HS-5 (cell line): Measurements from ENCODE around the gene HDAC7.
A peak's percentile ranks its signal among the peaks of the same experiment; 100 is the strongest.

ENCODE experiments used
- DNase-seq: peaks from one replicate; pipeline ENCODE4 v3.0.0-alpha.2; 2012; ENCODE audit warnings: low read depth

The HDAC7 gene

DNA sequence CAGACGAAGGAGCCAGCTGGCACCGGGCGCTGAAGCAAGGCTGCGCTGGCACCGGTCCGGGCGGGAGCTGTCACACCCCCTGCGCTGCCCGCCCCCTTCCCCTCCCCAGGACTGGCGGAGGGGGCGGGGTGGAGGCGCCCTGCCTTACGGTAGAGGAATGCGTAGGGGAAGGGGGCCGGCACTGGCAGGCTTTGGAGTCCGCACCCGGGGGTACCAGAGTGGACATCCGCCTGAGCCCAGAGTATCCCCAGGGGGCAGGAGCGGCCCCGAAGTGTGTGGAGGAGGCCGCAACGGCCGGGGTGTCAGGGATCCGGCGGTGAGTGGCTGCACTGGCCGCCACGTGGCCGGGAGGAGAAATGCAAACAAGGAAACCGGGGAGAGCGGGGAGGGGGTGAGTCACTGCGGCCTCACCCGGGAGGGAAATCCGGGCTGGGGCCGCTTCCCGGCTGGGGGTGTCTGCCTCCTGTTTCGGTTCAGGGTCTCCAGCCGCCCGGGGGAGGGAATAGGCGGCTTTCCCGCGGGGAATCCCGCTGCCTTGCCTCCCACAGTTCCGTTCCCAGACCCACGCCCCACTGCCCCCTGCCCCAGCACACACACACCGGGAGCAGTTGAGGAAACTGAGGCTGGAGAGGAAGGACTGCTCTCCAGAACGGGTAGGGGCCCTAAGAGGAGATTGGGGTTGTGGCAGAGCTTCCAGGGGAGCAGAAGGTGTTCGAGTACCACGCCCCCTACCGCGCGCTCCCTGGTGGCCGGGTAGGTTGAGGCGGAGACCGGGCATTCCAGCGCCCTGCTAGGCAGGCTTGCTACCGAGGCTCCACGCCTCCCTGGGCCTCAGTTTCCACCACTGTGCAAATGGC lies 60.6 kb downstream of the HDAC7 start, which contains the start of gene RAPGEF3:
TSS of gene RAPGEF3 (minus strand) at position 47 of the 857 bp plus-strand sequence. CDS start 324 bp downstream, outside the sequence.
- peak; percentile 49 for DNase-seq

DNA sequence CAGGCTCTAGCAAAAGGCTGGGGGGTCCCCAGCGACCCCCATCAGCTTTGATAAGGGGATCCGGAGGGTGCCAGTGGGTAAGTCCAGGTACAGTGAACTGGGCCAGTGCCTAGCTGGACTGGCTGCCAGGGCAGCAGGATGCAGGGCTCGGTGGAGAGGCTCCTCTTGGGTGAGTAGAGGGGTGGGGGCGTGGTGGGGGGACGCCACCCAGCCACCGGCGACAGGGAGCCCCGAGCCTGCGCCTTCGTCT lies 61.2 kb downstream of the HDAC7 start:
- DNase-seq = no peak

DNA sequence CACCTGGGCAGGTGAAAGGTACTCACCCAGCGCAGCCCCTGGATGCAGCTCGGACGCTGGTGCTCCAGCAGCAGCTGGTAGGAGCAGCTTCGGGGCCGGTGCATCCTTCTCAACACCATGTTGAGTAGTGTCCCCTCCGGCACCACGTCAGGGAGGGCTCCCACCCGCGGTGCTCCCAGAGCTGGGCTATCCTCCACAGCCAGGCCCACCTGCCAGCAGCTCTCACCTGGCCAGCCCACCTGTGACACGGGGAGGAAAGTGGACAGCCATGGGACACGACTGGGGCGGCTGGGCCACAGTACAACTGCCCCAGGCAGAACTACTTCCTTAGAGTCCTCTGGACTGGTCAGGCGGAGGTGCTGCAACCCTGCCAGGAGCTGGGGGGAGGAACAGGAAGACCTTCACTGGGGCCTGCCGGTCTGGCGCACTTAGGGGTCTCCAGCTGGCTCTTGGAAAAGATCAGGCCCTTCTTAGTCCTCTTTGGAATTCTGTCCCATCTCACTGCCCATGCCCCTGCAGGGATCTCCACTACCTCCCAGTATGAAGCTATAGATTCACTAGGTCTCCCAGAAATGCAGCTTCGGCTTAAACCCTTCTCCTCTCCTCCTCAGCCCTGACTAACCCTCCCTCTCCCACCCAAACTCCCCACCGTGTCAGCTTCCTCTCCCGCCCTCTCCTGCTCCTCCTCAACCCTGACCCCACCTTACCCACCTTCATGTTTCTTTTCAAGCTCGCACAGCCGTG lies 61.7 kb downstream of the HDAC7 start:
- DNase-seq = no peak

DNA sequence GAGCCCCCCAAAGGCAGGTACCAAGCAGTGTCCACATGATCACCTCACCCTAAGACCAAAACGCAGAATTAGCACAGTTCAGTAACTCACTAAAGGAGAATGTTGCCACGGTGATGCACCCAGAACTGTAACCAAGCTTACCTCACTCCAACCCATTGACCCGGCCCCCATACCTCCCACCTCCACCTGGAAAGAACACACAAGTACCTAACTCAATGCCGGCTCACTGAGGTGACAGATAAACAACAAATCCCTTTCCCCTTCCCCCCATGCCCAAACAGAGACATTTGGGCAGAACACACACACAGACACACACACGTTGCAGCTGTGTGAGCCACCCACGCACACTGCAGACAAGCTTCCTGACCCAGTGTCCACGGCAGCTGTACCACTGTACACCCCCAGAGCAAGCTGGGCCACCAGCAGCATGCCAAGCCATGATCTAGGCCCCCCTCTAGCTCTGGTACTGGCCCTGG lies 62.3 kb downstream of the HDAC7 start:
- no peak for DNase-seq

DNA sequence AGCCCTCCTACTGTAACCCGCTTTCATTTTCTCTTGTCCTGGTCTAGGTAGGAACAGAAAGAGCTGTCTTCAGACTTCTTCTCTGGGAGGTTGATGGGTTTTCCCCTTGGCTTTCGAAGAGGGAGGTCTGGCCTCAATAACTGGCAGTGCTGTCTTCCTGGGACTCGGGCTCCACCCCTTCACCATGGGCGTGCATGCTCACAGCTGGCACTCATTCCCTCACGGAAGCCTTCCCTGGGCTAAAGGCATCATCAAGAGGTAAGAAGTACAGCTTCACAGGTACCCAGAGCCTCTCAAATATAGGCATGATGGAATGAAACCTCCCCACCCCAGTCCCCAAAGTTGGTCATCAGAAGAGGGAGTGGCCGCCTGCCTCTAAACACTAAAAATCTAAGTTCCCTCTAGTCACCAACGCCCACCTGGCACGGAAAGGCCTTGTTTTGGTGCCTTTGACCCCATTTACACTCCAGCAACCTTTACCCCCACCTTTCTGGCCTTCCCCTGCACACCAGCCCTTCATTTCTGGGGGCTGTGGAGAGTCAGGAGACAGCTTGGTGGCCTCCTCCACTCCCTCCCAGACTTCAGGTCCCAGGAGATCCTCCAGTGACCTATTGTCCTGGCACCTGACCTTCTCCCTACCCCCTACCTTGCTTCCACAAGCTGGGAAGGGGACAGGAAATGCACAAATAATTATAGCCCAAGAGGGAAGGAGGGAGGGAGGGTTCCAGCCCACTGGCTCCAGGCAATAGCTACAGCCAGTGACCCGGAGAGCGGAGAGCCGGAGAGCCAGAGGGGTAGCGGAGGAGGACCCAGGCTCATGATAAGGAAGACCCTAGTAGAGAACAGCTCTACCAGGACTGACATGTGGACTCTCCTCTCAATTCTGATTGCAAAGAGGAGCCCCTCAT lies 63.8 kb downstream of the HDAC7 start:
- no peak for DNase-seq

DNA sequence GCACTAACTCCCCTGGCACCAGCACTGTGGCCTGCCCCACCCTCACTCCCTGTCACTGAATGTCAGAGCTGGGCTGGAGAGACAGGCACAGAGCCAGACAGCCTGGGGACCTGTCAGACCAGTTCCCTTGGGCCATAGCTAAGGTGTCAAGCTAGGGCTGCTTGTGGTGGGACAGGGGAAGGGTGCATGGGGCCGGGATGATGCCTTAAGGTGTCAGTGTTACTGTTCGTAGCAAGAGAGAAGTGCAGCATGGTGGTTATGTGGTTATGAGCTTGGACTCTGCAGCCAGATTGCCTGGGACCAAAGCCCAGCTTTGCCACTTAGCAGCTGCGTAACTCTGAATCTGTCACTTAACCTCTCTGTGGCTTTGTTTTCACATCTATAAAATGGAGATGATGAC lies 64.8 kb downstream of the HDAC7 start:
- no peak for DNase-seq

DNA sequence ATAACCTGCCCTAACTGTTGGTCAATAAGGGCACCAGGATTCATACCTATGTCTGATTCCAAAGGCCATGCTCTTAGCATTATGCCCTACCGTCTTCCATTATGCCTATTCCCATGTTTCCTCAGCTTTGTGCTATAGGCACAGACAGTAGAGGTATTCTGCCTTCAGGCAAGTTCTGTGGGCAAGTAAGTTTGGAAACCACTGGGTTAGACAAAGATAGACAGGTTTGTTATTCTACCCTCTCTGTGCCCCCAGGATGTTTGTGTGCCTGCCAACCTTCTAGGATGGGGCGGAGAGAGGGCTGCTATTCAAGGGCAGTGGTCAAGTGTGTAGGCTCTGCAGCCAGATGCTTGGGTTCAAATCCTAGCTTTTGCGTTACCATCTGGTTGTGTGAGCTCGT lies 65.6 kb downstream of the HDAC7 start:
- no peak for DNase-seq

DNA sequence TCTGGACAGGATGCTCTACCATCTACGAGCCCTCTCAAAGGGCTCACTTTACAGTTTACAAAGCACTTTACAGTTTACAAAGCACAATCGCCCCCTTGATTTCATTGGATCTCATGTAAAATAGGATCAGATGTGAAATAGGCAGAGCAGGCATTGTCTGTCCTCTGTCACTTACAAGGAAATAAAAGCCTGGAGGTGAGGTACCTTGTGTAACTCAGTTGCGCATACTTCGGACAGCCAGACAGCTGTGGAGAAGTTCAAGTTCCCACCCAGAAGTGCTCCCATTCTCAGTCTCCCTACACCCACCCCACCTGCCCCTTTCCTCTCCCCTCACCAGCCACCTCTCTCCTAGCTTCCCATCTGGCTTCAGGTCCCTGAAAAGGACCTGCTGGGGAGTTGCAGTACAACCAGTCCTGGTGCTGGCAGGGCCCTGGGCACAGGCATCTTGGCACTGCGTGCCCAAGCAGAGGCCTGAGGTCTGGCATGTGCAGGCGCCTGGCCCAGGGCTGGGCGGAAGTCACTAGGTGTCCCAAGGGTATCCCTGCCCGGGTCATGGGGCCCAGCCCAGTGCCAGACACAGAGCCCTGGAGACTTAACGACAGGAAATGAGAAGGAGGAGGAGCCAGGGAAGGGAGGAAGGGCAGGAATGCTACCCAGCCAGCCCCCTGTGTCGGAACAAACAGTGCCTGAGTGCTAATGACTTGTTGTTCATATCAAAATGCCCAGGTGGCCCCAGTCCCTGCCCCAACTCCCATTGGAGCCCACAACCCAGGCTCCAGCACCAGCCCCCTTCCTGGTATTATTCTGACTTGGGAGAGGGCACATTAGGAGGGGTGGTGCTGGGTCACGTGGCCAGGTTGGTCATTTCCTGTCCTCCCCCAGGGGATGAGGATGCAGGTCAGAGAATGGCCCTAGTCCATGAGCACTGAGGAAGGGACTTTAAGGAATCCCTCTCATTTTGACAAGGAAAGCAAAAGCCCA lies 66.4 kb downstream of the HDAC7 start:
- no peak for DNase-seq

DNA sequence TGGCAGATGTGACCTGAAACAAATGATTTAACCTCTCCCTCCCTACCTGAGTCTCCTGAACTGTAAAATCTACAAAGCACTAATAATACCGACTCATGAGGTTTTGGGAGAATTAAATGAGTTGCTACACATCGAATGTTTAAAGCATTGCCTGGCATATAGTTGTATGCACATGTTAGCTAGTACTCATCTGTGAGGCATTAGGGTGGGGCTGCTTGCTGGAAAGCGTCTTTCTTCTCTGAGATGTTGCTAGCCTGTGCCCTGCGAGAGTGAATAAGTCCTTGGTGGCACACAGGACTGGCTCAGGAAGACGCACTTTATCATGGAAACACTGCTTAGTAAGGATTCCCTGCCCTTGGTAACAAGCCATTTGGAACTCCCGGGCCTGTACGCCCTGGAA lies 67.2 kb downstream of the HDAC7 start:
- DNase-seq = peak; percentile 60

DNA sequence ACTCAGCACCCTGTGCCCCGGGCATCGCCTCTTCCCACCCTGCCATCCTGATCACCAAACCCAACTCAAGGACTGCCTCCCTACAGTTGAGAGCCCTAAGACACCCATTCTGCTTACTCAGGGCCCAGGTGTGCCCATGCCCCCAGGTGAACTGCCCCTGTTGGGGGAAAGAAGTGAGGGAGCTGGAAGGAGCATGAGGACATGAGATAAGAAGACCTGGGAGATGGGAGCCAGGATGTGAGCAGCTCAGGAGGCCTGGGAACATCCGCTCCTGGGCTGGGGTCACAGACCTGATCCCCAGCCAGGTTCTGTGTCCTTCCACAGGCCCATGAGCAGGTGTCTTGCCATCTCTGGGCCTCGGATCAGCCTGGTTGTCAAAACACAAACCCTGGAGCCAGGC lies 67.6 kb downstream of the HDAC7 start:
- DNase-seq = no peak

DNA sequence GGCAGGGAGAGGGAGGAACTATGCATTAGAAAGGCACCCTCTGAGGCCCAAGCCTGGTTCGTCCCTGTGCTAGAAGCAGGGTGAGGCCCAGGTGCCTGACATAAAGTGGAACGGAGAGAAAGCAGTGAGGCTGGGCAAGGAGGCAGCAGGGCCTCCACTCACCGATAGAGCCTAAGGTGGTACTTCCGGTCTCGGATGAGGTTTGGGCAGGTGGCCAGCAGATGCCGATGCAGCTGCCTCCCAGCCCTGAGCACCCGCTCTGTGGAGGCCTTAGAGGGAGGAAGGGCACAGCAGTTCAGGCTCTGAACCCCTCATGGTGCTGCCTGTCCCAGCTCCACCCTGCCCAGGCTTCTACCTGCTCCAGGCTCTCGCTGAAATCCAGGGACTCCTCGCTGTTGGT lies 68.1 kb downstream of the HDAC7 start:
- no peak for DNase-seq

DNA sequence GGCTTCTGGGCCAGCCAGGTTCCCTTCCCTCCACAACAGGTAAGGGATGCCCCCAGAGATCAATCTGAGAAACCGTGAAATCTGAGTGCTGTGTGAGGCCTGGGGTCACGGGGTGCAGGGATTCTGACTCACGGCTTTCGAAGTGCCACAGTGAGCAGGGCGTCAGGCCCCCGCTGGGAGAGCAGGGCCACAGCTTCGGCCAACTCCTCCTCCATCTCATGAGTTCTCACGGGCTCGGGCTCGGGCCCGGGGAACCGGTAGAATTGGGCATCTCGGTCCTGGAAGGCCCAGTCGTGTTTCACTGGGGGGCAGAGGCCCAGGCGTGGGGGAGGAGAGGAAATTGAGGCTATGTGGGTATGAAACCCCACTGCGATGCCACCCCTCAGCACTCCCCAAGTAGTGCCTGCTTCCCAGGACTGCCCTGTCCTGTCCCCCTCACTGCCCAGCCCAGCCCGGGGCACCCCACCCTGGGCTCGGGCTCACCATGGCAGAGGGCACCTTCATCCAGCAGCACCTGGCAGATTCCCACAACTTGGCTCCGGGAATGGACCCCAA lies 68.7 kb downstream of the HDAC7 start:
- no peak for DNase-seq

DNA sequence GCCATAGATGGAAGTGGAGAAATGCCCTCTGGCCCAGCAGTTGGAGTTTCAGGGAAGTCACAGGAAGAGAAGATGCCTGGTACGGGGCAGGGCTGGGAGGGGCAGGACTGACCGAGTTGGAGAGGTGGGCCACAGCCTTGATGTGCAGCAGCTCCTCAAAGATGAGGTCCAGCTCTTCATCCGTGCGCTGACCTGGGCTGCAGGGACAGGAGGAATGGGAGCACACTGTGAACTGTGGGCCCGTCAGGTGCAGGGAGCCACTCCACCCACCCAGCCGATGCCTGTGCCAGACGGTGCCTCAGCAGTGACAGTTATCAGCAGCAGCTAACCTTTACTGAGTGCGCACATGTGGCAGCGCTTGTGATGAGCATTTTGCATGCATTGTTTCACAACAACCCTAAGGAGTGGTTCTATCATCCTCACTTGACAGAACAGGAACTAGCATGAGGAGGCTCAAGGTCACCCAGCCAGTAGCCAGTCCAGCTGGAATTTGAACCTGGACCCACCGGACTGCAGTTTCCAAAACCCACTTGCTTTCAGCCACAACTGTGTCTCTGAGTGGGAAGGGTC lies 69.4 kb downstream of the HDAC7 start:
- no peak for DNase-seq

DNA sequence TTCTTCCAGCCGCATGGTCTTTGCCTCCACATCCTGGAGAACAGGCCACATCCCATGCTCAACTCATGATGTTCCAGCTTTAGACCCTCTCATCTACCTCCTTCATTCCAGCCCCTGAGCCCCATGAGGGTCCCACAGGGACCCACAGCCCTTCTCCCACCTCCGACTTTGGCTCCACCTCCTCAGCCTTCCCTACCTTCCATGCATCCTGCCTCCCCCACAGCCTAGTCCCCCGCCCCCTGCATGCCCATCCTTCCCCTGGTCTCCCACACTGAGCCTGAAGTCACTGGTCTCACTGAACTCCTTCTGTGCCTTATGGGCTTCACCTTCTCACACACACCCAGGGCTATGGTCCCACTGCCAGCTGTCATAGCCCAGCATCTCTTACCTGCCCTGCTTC lies 70.8 kb downstream of the HDAC7 start:
- no peak for DNase-seq

DNA sequence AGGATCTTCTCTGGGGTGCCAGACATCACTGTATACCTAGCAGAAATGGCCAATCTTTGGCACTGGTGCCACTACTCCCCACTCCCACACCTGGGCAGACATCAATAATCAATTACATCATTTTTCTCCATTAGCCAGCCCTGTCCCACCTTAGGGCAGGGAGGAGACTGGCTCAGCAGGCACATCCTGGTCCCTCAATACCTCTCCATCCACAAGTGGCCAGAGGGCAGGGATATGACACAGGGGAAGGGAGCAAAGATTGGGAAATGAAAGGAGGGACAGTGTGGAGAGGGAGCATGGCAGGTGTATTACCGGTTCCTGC lies 71.2 kb downstream of the HDAC7 start:
- no peak for DNase-seq

DNA sequence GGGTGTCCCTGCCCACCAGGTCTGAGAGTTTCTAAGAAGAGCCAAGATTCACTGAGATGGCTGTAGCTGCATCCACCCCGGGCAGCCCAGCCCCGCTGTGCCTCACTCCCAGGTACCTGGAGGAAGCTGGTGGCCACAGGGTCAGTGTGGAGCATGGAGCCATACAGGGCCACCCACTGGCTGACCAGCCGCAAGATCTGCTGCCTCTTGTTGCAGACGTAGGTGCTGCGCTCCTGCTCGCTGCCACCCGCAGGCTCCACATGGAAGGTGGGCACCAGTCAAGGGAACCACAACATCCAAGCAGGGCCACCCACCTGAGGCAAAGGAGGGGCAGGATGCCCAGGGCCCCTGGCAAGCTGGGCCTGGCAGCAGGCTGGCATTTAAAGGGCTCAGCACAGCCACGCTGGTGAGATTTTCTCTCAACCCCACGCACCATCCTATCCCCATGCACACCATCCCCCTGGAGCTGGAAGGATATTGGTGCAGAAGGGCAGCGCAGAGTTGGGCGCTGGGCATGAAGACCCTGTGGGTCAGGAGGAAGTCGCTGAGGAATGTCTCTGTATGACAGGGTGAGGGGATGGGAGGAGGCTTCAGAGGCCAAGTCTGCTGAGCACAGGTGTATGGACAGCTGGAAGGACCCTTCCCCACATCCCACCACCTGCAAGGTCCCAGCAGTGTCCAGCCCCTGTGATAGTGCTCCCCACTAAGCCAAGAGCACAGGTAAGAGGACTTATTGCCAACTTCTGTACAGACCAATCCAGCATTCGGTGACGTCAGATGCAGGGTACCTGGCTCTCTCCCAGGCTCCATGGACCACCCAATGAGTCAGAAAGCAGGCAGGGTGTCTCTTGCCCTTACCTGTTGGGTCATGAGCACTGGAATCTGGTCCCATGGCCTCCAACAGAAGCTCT lies 71.9 kb downstream of the HDAC7 start:
- no peak for DNase-seq

DNA sequence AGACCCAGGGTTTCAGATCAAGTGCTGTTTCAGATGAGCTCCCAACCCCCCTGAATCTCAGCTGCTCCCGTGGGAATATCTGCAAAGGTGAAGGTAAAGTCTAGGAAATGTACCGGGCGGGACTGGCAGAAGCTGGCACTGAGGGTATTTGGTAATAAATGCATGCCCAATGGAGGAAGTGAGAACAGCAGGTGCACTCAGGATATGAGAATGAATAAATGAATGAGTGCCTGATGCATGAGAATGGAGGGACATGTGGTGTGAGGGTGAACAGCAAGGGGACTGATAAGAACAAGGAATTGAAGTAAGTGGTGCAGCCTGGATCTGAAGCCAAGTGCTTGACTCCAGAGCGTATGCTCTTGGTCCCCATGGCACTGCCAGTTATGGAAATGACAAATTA lies 72.6 kb downstream of the HDAC7 start:
- no peak for DNase-seq

DNA sequence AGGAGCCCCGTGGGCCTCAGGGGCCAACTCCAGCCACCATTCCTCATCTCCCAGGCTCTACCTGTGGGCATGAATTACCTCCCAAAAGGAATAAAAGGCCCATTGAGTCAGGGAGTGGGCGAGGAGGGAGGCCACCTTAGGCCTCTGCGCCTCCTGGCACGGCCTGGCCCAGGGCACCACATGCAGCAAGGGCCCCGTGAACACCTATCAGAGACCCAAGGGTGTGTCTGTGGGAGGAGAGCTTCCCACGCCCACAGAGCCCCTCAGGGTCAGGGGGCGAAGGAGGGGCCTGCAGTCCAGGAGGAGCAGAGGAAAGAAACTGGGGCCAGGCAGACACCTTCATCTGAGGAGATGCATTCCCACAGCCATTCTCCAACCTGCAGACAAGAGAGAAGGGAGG lies 73.2 kb downstream of the HDAC7 start:
- DNase-seq = no peak

DNA sequence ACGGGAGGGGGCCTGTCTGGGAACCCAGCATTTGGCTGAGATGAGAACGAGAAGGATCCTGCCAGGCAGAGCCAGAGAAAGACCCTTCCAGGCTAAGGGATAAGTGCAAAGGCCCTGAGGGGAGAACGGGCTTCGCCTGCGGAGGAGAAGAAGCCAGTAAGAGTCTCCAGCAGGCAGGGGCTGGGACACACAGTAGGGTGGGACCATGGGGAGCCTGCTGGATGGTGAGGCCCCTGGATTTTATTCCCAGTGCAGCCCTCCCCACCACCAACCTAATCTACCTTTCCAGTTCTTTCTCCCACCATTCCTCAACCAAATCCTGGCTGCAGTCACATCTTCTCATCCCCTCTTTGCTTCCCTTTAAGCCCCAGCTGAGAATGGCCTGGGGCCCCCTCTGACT lies 73.6 kb downstream of the HDAC7 start:
- DNase-seq = no peak
